Upper lobe of left lung (tissue), 6 donors: ENCODE results near the gene PSMC1. TPM values are rescaled to one million over a fixed set of nuclear protein-coding genes. Genes with fewer than 3 reads are reported as not detected.

Experiments used
- ATAC-seq, 2 donors: fragments of 200-7000 bp; cut with Tn5 transposase; one replicate each; pipeline ENCODE4 v1.9.1; 2022; ENCODE audit warnings: mild to moderate bottlenecking in 2 of 2, moderate library complexity in 2 of 2; ENCODE audit not compliant: low FRiP score in 2 of 2
- DNase-seq, 2 donors: peaks; one replicate each; pipeline ENCODE4 v3.0.0-alpha.2; 2019 to 2020
- H3K27ac ChIP-seq, 4 donors: fragments of 200-600 bp; sonication (generic); one replicate each; pipeline ENCODE4 v1.5.1; 2016 to 2019
- H3K27me3 ChIP-seq, 4 donors: fragments of 200-600 bp; sonication (generic); one replicate each; pipeline ENCODE4 v1.5.1; 2017 to 2019
- H3K36me3 ChIP-seq, 4 donors: fragments of 200-600 bp; sonication (generic); one replicate each; pipeline ENCODE4 v1.5.1; 2016 to 2019
- H3K4me1 ChIP-seq, 4 donors: fragments of 200-600 bp; sonication (generic); one replicate each; pipeline ENCODE4 v1.5.1; 2018 to 2019
- H3K4me3 ChIP-seq, 4 donors: fragments of 200-600 bp; sonication (generic); one replicate each; pipeline ENCODE4 v1.5.1; 2017 to 2019; ENCODE audit warnings: mild to moderate bottlenecking in 2 of 4, moderate library complexity in 1 of 4
- H3K9me3 ChIP-seq, 4 donors: fragments of 200-600 bp; sonication (generic); one replicate each; pipeline ENCODE4 v1.5.1; 2018 to 2019
- EP300 ChIP-seq, 4 donors: sonication (generic); formaldehyde crosslinking; IDR thresholded peaks; one replicate each; pipeline ENCODE4 v1.5.1; 2017; ENCODE audit warnings: antibody characterized with exemption in 4 of 4, control low read depth in 2 of 4
- POLR2A ChIP-seq, 4 donors: fragments of 450-650 bp; IDR thresholded peaks; one replicate each; pipeline ENCODE4 v1.5.1; 2016 to 2017; ENCODE audit warnings: antibody characterized with exemption in 4 of 4, mild to moderate bottlenecking in 2 of 4
- POLR2AphosphoS5 ChIP-seq, 2 donors: sonication (generic); formaldehyde crosslinking; IDR thresholded peaks; one replicate each; pipeline ENCODE4 v1.5.1; 2017; ENCODE audit warnings: antibody characterized with exemption in 2 of 2
- WGBS, 2 donors: methylation state at CpG; one replicate each; pipeline ENCODE4 v1.1.5; 2017 to 2018; 5-methylcytosine and 5-hydroxymethylcytosine counted together
- total RNA-seq, 6 donors: library from RNA; depleted of rRNA in 4 of 6; stranded (reverse); fragments of >200 nt in 4 of 6; gene quantifications; one replicate each; pipeline versions ENCODE4 v1.1.0 to v1.2.1, GENCODE V29; 2016 to 2021
- TF ChIP-seq, protein P1 (sequence below), 6 experiments: fragments of 450-650 bp in 4 of 6; fragments of 200-600 bp in 2 of 6; sonication (generic) in 2 of 6; IDR thresholded peaks; one replicate each; pipeline ENCODE4 v1.5.1; 2016 to 2019; ENCODE audit warnings: antibody characterized with exemption in 6 of 6
- donor health status: DM: no; HTN: no; CAD: no; lungs with moderate emphysema.
- donor health status: DM: no; HTN: yes; CAD: no; lungs with severe emphysema.

Gene PSMC1
- total RNA-seq, 6 donors from 2014 or later: 29.3 to 101 (median 72.7) TPM

DNA sequence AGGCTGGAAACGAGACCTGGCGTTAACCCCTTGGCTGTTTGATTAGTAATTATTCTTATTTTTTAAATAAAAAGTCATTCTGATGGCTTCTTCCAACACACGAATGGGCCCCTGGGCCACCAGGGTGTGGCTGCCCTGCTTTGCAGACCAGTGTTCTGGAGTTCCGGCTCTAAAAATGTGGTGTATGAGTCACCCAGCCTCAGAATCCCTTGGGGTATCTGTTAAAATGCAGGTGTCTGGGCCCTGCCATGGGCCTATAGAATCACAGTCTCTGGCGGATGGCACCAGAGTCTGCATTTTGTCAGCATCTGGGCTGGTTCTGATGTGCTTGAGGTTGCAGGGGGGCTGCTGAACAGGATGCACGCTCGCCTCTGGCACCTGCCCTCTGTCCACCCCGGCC lies 2.5 kb upstream of the PSMC1 start:
- H3K4me1 ChIP-seq: peaks cover 12 to 17% (median 15%) of the 10 kb centered on the region in 4 donors
- H3K27me3 ChIP-seq: no peaks in the 10 kb centered on the region
- ATAC-seq: no peak
- H3K36me3 ChIP-seq: no peaks in the 10 kb centered on the region
- DNase-seq: peak in 1 of 2 donors; percentile 47
- H3K27ac ChIP-seq: no peak overlapping the region
- WGBS, 2 donors: 85 to 91% methylated on average over 7 to 8 of the region's 8 CpGs
- no peaks in the 10 kb centered on the region for H3K9me3 ChIP-seq
- H3K4me3 ChIP-seq: no peak overlapping the region
- TF ChIP-seq POLR2AphosphoS5 (IDR thresholded peaks at IDR 0.05): no peak
- TF ChIP-seq, protein P1, sequence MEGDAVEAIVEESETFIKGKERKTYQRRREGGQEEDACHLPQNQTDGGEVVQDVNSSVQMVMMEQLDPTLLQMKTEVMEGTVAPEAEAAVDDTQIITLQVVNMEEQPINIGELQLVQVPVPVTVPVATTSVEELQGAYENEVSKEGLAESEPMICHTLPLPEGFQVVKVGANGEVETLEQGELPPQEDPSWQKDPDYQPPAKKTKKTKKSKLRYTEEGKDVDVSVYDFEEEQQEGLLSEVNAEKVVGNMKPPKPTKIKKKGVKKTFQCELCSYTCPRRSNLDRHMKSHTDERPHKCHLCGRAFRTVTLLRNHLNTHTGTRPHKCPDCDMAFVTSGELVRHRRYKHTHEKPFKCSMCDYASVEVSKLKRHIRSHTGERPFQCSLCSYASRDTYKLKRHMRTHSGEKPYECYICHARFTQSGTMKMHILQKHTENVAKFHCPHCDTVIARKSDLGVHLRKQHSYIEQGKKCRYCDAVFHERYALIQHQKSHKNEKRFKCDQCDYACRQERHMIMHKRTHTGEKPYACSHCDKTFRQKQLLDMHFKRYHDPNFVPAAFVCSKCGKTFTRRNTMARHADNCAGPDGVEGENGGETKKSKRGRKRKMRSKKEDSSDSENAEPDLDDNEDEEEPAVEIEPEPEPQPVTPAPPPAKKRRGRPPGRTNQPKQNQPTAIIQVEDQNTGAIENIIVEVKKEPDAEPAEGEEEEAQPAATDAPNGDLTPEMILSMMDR (IDR thresholded peaks at IDR 0.05): no peak
- no peak for TF ChIP-seq POLR2A (IDR thresholded peaks at IDR 0.05)
- TF ChIP-seq EP300 (IDR thresholded peaks at IDR 0.05): no peak

DNA sequence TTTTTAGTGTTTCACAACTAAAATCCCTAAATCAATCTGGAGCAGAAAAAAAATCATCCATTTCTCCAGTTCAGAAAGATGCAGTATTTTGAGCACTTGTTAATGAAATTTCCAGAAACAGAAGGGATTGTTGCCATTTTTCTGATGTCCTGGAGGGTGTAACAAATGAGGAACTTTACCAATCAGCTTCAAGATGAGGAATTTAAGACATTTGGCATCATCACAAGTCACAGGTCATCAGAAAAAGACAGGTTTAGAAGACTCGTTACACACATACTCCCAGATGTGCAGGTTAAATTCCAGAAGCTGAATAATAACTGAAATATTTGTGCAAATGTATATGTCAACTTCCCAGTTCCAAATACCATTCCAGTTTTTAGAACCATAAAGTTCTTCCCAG lies 482 bp upstream of the PSMC1 start:
- 64 to 82% methylated on average over 1 of the region's 1 CpG for WGBS, 2 donors
- peaks cover 12 to 17% (median 15%) of the 10 kb centered on the region in 4 donors for H3K4me1 ChIP-seq
- no peaks in the 10 kb centered on the region for H3K9me3 ChIP-seq
- no peak for ATAC-seq
- H3K36me3 ChIP-seq: peaks cover 9 to 16% (median 13%) of the 10 kb centered on the region in 4 donors
- H3K27ac ChIP-seq: peak overlapping the region in 2 of 4 donors; percentile 85 to 92
- DNase-seq: no peak
- TF ChIP-seq POLR2A (IDR thresholded peaks at IDR 0.05) (no peak), EP300 (IDR thresholded peaks at IDR 0.05) (no peak), POLR2AphosphoS5 (IDR thresholded peaks at IDR 0.05) (no peak)
- TF ChIP-seq, protein P1 (IDR thresholded peaks at IDR 0.05): no peak
- peak overlapping the region in 3 of 4 donors; percentile 66 to 97 (median 91) for H3K4me3 ChIP-seq
- H3K27me3 ChIP-seq: no peaks in the 10 kb centered on the region

DNA sequence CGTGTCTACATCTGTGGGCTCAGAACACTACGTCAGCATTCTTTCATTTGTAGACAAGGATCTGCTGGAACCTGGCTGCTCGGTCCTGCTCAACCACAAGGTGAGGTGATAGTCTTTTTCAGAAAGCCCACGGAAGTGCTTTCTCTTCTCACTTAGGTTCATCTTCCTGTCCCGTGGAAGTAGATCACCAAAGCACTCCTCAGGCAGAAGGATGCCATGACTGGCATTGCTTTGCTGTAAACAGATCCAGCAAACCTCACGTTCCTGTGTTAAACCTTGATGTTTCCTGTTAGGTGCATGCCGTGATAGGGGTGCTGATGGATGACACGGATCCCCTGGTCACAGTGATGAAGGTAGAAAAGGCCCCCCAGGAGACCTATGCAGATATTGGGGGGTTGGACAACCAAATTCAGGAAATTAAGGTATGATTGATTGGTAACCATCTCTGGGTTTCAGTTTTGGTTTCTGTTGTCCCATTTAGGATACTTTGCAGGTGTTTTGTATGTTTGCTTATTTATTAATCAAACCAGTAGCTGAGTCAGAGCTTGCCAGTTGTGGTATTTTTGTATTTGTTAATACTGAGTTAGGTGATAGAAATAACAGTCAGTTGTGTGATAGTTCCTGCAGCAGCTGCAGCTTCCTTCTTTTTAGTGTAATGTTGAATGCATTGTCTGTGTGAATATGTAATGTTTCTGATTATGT lies 7.5 kb downstream of the PSMC1 start:
- whole genome bisulfite sequencing, 2 donors: 75 to 77% methylated on average over 8 of the region's 8 CpGs
- no peak overlapping the region for H3K4me3 ChIP-seq
- no peak for ATAC-seq
- no peak overlapping the region for H3K27ac ChIP-seq
- no peaks in the 10 kb centered on the region for H3K27me3 ChIP-seq
- TF ChIP-seq, protein P1 (IDR thresholded peaks at IDR 0.05): no peak
- TF ChIP-seq EP300 (IDR thresholded peaks at IDR 0.05): no peak
- no peak for TF ChIP-seq POLR2A (IDR thresholded peaks at IDR 0.05)
- TF ChIP-seq POLR2AphosphoS5 (IDR thresholded peaks at IDR 0.05): no peak
- no peaks in the 10 kb centered on the region for H3K4me1 ChIP-seq
- peaks cover 45 to 87% (median 74%) of the 10 kb centered on the region in 4 donors for H3K36me3 ChIP-seq
- no peak for DNase-seq
- H3K9me3 ChIP-seq: no peaks in the 10 kb centered on the region

DNA sequence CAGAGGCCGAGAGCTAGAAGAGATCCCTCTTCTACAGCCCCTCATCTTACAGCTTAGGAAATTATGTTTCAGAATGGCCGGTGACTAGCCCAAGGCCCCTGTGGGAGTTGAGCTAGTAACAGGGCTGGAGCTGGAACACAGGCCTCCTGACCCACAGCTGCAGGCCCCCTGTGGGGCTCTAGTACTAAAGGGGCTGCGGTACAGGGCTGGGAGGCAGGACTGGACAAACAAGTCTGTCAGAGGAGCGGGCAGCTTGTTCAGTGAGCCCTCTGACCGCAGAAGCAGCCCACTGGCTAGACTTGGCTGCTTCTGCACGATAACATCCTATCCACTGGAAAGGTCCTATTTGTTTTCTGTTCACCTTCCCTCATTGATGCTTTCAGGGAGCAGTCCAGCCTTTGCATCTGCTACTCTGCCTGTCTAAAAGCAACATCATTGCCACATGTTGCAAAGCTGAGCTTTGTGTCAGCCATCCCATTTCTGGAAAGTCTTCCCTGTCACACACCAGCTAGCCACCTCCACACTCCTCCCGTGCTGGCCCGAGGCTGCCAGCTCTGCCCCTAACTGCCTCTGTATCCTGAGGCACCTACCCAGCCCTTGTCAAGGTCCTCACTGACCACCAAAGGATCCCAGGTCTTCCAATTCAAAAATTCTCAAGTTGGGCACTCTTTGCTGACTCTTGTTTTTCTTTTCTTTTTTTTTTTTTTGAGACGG lies 10.2 kb downstream of the PSMC1 start:
- Histone ChIP-seq H3K4me3 (no peak overlapping the region), H3K36me3 (peaks cover 47 to 96% (median 77%) of the 10 kb centered on the region in 4 donors), H3K27ac (no peak overlapping the region), H3K27me3 (no peaks in the 10 kb centered on the region), H3K9me3 (no peaks in the 10 kb centered on the region), H3K4me1 (no peaks in the 10 kb centered on the region)
- TF ChIP-seq POLR2A (IDR thresholded peaks at IDR 0.05): no peak
- TF ChIP-seq POLR2AphosphoS5 (IDR thresholded peaks at IDR 0.05): no peak
- TF ChIP-seq, protein P1 (IDR thresholded peaks at IDR 0.05): no peak
- TF ChIP-seq EP300 (IDR thresholded peaks at IDR 0.05): no peak
- DNase-seq: no peak
- no peak for ATAC-seq
- 86 to 91% methylated on average over 6 to 9 of the region's 9 CpGs for WGBS, 2 donors
